Measurements from ENCODE around the gene RCBTB2.

The RCBTB2 gene

DNA sequence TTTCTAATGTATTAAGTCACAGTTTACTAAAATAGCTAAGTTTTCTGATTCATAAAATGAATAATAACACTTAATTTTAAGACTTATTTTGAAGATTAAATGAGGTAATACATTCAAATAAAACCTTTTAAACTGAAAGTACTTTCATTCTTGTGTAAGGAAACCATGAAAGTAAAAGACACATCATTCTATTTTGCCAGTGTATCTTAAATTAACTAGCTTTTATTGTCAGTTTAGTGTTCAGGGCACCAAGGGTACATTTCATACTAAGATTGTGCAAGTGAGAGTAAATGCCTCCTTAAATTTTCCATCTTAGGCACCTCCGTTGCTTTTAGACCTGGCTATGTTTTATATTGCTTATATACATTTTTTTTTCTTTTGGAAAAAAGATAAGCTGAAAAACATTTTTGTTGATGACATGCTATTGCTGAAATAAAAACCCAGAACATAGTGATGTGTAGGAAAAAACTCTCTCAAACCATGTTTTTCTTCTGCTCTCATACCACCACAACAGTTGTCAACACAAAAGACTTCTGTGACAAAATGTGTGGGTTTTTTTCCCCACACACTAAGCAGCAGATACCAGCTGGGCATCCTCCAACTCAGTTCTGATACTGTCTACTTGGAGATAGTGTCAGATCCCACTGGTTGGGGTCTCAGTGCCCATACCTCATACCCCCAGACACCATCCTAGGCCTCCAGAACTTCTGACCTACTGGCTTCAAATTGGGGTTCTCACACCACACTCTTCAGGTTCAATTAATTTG lies 89.3 kb downstream of the RCBTB2 start:
- no peak for DNase-seq

Measured in KG1 (cell line).